ENCODE measurements around the gene KIRREL1. TPM values are rescaled to one million over a fixed set of nuclear protein-coding genes. Genes with fewer than 3 reads are reported as not detected.

KIRREL1 gene
- total and polyA plus RNA-seq, 2 donors (not counting 1 experiment from before 2014, with no cell fraction given) = 55.5 to 123 TPM

- no peak for TF ChIP-seq CTCF (conservative IDR thresholded peaks at IDR 0.05 in 1 of 2, IDR thresholded peaks at IDR 0.05 in 1 of 2; ENCODE audit: low read depth in 1 of 2, low read length in 2 of 2)
- TF ChIP-seq EZH2 (IDR thresholded peaks at IDR 0.05; ENCODE audit: low read length, missing control alignments) = no peak
- H3K9me3 ChIP-seq (ENCODE audit: control insufficient read depth, insufficient read depth, low read depth, low read length) = no peaks in the 10 kb centered on the region
- H3K27ac ChIP-seq (ENCODE audit: insufficient read depth, low read length) = peak overlapping the region; percentile 94
- no peaks in the 10 kb centered on the region for H3K27me3 ChIP-seq (ENCODE audit: control insufficient read depth, insufficient read depth, low read length)
- no peaks in the 10 kb centered on the region for H4K20me1 ChIP-seq (ENCODE audit: control insufficient read depth, extremely low read depth, insufficient read depth, low read length)
- H3K4me2 ChIP-seq (ENCODE audit: extremely low read depth, insufficient read depth, low read length) = peak overlapping the region; percentile 82
- peaks cover 84% of the 10 kb centered on the region for H3K79me2 ChIP-seq (ENCODE audit: control insufficient read depth, insufficient read depth, low read length)
- H3K36me3 ChIP-seq (ENCODE audit: control insufficient read depth, insufficient read depth, low read length) = no peaks in the 10 kb centered on the region
- no peak overlapping the region for H2AFZ ChIP-seq (ENCODE audit: low read length)
- peak overlapping the region; percentile 37 for H3K9ac ChIP-seq (ENCODE audit: insufficient read depth, low read length)
- H3K4me1 ChIP-seq (ENCODE audit: control insufficient read depth, extremely low read depth, insufficient read depth, low read length) = peaks cover 69% of the 10 kb centered on the region
- peak overlapping the region in 3 of 4 experiments; percentile 17 to 47 (median 30) for H3K4me3 ChIP-seq (replicated peaks in 1 of 4; ENCODE audit: control extremely low read depth in 1 of 4, insufficient read depth in 1 of 4, low read depth in 3 of 4, low read length in 4 of 4)
- DNase-seq (ENCODE audit: low read depth in 2 of 2) = peak; percentile 93 to 98
Observed at GRCh38 chr1:158019171-158019868, 25.9 kb downstream of the KIRREL1 start.

GRCh38 chr1:158020259-158020885, 26.9 kb downstream of the KIRREL1 start:
- Histone ChIP-seq H3K27me3 (ENCODE audit: control insufficient read depth, insufficient read depth, low read length) (no peaks in the 10 kb centered on the region), H3K79me2 (ENCODE audit: control insufficient read depth, insufficient read depth, low read length) (peaks cover 84% of the 10 kb centered on the region), H3K4me1 (ENCODE audit: control insufficient read depth, extremely low read depth, insufficient read depth, low read length) (peaks cover 68% of the 10 kb centered on the region), H3K4me3 (replicated peaks in 1 of 4; ENCODE audit: control extremely low read depth in 1 of 4, insufficient read depth in 1 of 4, low read depth in 3 of 4, low read length in 4 of 4) (peak overlapping the region; percentile 10 to 47 (median 24)), H3K9me3 (ENCODE audit: control insufficient read depth, insufficient read depth, low read depth, low read length) (no peaks in the 10 kb centered on the region), H4K20me1 (ENCODE audit: control insufficient read depth, extremely low read depth, insufficient read depth, low read length) (no peaks in the 10 kb centered on the region), H3K4me2 (ENCODE audit: extremely low read depth, insufficient read depth, low read length) (peak overlapping the region; percentile 82), H2AFZ (ENCODE audit: low read length) (no peak overlapping the region), H3K36me3 (ENCODE audit: control insufficient read depth, insufficient read depth, low read length) (no peaks in the 10 kb centered on the region), H3K9ac (ENCODE audit: insufficient read depth, low read length) (no peak overlapping the region), H3K27ac (ENCODE audit: insufficient read depth, low read length) (peak overlapping the region; percentile 94)
- peak in 1 of 2 donors; percentile 35 for DNase-seq (ENCODE audit: low read depth in 2 of 2)
- TF ChIP-seq CTCF (conservative IDR thresholded peaks at IDR 0.05 in 1 of 2, IDR thresholded peaks at IDR 0.05 in 1 of 2; ENCODE audit: low read depth in 1 of 2, low read length in 2 of 2) (no peak), EZH2 (IDR thresholded peaks at IDR 0.05; ENCODE audit: low read length, missing control alignments) (no peak)

GRCh38 chr1:158020886-158021620, 27.6 kb downstream of the KIRREL1 start:
- Histone ChIP-seq H3K4me1 (ENCODE audit: control insufficient read depth, extremely low read depth, insufficient read depth, low read length) (peaks cover 66% of the 10 kb centered on the region), H3K9me3 (ENCODE audit: control insufficient read depth, insufficient read depth, low read depth, low read length) (no peaks in the 10 kb centered on the region), H3K4me3 (replicated peaks in 1 of 4; ENCODE audit: control extremely low read depth in 1 of 4, insufficient read depth in 1 of 4, low read depth in 3 of 4, low read length in 4 of 4) (no peak overlapping the region), H3K27ac (ENCODE audit: insufficient read depth, low read length) (peak overlapping the region; percentile 47), H3K9ac (ENCODE audit: insufficient read depth, low read length) (no peak overlapping the region), H3K27me3 (ENCODE audit: control insufficient read depth, insufficient read depth, low read length) (no peaks in the 10 kb centered on the region), H3K36me3 (ENCODE audit: control insufficient read depth, insufficient read depth, low read length) (no peaks in the 10 kb centered on the region), H2AFZ (ENCODE audit: low read length) (no peak overlapping the region), H3K4me2 (ENCODE audit: extremely low read depth, insufficient read depth, low read length) (peak overlapping the region; percentile 4), H3K79me2 (ENCODE audit: control insufficient read depth, insufficient read depth, low read length) (peaks cover 84% of the 10 kb centered on the region), H4K20me1 (ENCODE audit: control insufficient read depth, extremely low read depth, insufficient read depth, low read length) (no peaks in the 10 kb centered on the region)
- DNase-seq (ENCODE audit: low read depth in 2 of 2) = peak in 1 of 2 donors; percentile 80
- TF ChIP-seq CTCF (conservative IDR thresholded peaks at IDR 0.05 in 1 of 2, IDR thresholded peaks at IDR 0.05 in 1 of 2; ENCODE audit: low read depth in 1 of 2, low read length in 2 of 2) = no peak
- no peak for TF ChIP-seq EZH2 (IDR thresholded peaks at IDR 0.05; ENCODE audit: low read length, missing control alignments)

All from fibroblast of lung (primary cell).